Astrocyte of the hippocampus (primary cell): Measurements from ENCODE around the gene TNFSF11.

Experiments used
- DNase-seq: peaks from one replicate; pipeline ENCODE4 v3.0.0; 2011; ENCODE audit warnings: low read depth, low spot score

TNFSF11 gene

DNA sequence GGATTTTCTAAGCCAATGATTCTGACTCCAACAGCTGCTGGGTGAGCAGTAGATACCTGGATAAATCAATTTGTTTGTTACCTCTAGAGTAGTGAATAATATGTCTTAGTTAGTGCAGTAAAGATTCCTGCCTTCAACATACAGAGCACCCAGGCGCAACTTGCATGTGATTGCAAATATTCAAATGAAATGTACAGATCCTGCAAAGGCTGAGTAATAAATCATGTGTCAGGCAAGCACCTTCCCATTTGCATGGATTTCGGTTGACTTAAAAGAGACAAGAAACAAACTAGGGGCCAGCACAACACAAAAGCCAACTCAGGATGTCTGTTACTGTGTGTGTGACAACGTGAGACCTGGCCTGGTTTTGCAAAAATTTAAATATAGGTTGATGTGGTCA, 79.7 kb downstream of the TNFSF11 start:
- DNase-seq = no peak

DNA sequence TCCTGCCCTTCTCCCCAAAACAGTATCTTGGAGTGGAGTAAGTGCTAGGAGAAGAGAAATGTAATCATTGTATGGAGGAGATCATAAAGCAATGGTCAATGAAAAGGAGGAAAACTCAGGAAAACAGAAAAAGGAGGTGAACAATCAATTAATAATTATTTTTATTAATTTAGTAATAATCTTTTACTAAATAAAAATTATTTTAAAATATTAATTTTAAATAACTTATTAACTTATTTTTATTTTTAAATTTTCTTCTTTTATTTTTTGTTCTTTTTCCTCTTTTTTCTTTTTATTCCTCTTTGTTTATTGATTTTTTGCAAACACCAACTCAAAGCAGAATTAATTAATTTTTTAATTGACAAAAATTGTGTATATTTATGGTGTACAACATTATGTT, 80.3 kb downstream of the TNFSF11 start:
- no peak for DNase-seq

DNA sequence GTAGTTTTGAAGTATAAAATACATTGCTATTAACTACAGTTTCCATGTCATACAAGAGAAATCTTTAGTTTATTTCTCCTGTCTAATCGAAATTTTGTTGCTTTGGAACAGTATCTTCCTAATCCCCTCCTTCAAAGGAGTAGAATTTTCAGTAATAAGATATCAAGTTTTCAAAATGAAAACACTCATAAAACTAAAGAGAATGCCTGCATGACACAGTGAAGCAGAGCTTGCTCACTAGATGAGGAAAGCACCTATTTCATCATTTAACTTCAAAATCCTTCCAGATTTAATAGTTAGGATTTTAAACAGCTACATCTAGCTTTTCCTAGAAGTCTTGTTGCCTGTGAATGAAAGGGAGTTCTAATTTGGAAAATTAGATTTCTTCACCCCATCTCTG, 80.8 kb downstream of the TNFSF11 start:
- no peak for DNase-seq

DNA sequence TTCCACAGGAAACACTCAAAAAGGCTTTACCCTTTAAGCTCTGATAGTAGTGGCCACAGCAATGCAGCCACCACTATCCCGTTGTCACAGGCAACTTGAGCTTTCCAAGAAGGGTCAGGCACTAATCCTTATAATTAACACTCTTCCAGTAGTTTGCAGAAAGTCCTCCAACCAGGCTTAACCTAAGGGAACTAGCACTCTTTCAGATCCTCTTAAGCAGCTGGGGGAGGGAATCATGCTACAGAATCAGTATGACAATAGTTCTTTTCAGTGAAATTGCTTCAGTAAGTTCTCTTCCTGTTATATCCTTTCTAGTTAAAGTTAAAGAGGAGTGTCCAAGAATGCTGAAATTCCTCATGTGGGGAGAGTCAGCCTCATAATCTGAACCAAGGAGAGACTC, 82.2 kb downstream of the TNFSF11 start:
- no peak for DNase-seq

DNA sequence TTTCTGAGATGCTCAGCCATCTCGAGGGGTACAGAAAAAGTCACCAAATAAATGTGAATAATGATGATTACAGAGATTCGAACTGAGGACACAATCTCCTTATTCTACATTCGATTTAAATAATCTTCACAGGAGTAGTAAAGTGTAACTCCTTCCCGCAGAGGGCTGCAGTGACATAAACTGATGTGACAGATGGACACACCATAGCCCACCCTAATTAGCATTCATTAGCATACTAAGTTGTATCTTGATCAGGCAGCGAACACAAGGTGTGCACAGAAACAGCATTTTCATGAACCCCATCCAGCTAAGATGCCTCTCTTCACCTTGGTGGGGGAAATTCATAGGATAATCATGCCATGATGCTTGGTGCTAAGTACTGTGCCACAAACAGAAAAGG, 83.0 kb downstream of the TNFSF11 start:
- no peak for DNase-seq
